OCI-LY1 (cell line): ENCODE measurements around the gene ORC3.

Source experiments
- H2AFZ ChIP-seq: fragments of 200-600 bp; sonication (generic), shearing (Covaris generic); 2 replicates; pipeline ENCODE4 v1.6.0; 2014; ENCODE audit warnings: antibody characterized with exemption, mild to moderate bottlenecking, low read length
- H3F3A ChIP-seq: fragments of 200-600 bp; sonication (generic), shearing (Covaris generic); 2 replicates; pipeline ENCODE4 v1.6.0; 2014; ENCODE audit warnings: mild to moderate bottlenecking, antibody characterized with exemption, low read length, moderate library complexity; ENCODE audit not compliant: insufficient read depth
- H3K27ac ChIP-seq: fragments of 200-600 bp; sonication (generic); 2 replicates; pipeline ENCODE4 v1.5.1; 2014; ENCODE audit warnings: low read length, mixed run types, mild to moderate bottlenecking, low read depth; ENCODE audit not compliant: poor library complexity, severe bottlenecking
- H3K27me3 ChIP-seq: fragments of 200-600 bp; sonication (generic); 2 replicates; pipeline ENCODE4 v1.6.0; 2014; ENCODE audit warnings: antibody characterized with exemption, mild to moderate bottlenecking, low read length, moderate library complexity; ENCODE audit not compliant: insufficient read depth
- H3K36me3 ChIP-seq: fragments of 200-600 bp; sonication (generic); 2 replicates; pipeline ENCODE4 v1.6.1; 2014; ENCODE audit warnings: mild to moderate bottlenecking, antibody characterized with exemption, low read length, moderate library complexity, mixed read lengths; ENCODE audit not compliant: insufficient read depth
- H3K4me1 ChIP-seq: fragments of 200-600 bp; sonication (generic); 2 replicates; pipeline ENCODE4 v1.5.1; 2014; ENCODE audit warnings: mild to moderate bottlenecking, low read length, moderate library complexity; ENCODE audit not compliant: insufficient read depth, severe bottlenecking
- H3K4me2 ChIP-seq: fragments of 200-600 bp; sonication (generic), shearing (Covaris generic); 2 replicates; pipeline ENCODE4 v1.6.1; 2014; ENCODE audit warnings: low read length
- H3K4me3 ChIP-seq: fragments of 200-600 bp; sonication (generic); 2 replicates; pipeline ENCODE4 v1.5.1; 2014; ENCODE audit warnings: low read length, low read depth, mild to moderate bottlenecking, mixed read lengths; ENCODE audit not compliant: poor library complexity, severe bottlenecking
- H3K79me2 ChIP-seq: fragments of 200-600 bp; shearing (Covaris generic); 2 replicates; pipeline ENCODE4 v1.6.1; 2016; ENCODE audit warnings: mixed run types, low read length, mixed read lengths; ENCODE audit not compliant: insufficient read depth
- H3K9ac ChIP-seq: fragments of 200-600 bp; sonication (generic), shearing (Covaris generic); 2 replicates; pipeline ENCODE4 v1.6.1; 2014; ENCODE audit warnings: mild to moderate bottlenecking, low read length, mixed read lengths
- H3K9me2 ChIP-seq: fragments of 200-600 bp; sonication (generic), shearing (Covaris generic); 2 replicates; pipeline ENCODE4 v1.6.1; 2014; ENCODE audit warnings: low read depth, mild to moderate bottlenecking, low read length, mixed read lengths
- H3K9me3 ChIP-seq: fragments of 200-600 bp; shearing (Covaris generic); 2 replicates; pipeline ENCODE4 v1.6.1; 2014; ENCODE audit warnings: low read length, mixed read lengths
- H4K20me1 ChIP-seq: fragments of 200-600 bp; sonication (generic), shearing (Covaris generic); 2 replicates; pipeline ENCODE4 v1.6.0; 2016; ENCODE audit warnings: mild to moderate bottlenecking, low read length; ENCODE audit not compliant: insufficient read depth
- CTCF ChIP-seq: fragments of 200-600 bp; sonication (generic), shearing (Covaris generic); IDR thresholded peaks from 2 replicates; pipeline ENCODE4 v1.5.1; 2017; ENCODE audit warnings: mild to moderate bottlenecking, antibody characterized with exemption, low read length, moderate library complexity, mixed read lengths
- EZH2 ChIP-seq: fragments of 200-600 bp; sonication (generic), shearing (Covaris generic); IDR thresholded peaks from 2 replicates; pipeline ENCODE4 v1.8.0; 2017; ENCODE audit warnings: borderline replicate concordance, mixed run types, mild to moderate bottlenecking, antibody characterized with exemption, low read length, moderate library complexity, mixed read lengths

The ORC3 gene

GRCh38 chr6:87664921-87665485, 75.1 kb downstream of the ORC3 start:
- Histone ChIP-seq H2AFZ (no peak overlapping the region), H3K9me2 (no peaks in the 10 kb centered on the region), H3K27ac (no peak overlapping the region), H4K20me1 (no peaks in the 10 kb centered on the region), H3K27me3 (no peaks in the 10 kb centered on the region), H3K4me3 (no peak overlapping the region), H3F3A (peaks cover 4% of the 10 kb centered on the region; the same call in 1 of the 2 replicates), H3K9me3 (no peaks in the 10 kb centered on the region), H3K9ac (no peak overlapping the region), H3K79me2 (no peaks in the 10 kb centered on the region), H3K36me3 (peaks cover 39% of the 10 kb centered on the region), H3K4me1 (no peaks in the 10 kb centered on the region), H3K4me2 (no peak overlapping the region)
- TF ChIP-seq EZH2 (no peak), CTCF (no peak)

GRCh38 chr6:87667032-87667431, 77.1 kb downstream of the ORC3 start:
- no peaks in the 10 kb centered on the region for H3K79me2 ChIP-seq
- no peak overlapping the region for H2AFZ ChIP-seq
- no peaks in the 10 kb centered on the region for H3K27me3 ChIP-seq
- H3K4me2 ChIP-seq, result no peak overlapping the region
- no peak overlapping the region for H3K27ac ChIP-seq
- TF ChIP-seq EZH2, result no peak
- no peak for TF ChIP-seq CTCF
- no peak overlapping the region for H3K9ac ChIP-seq
- H3K4me3 ChIP-seq, result no peak overlapping the region
- no peaks in the 10 kb centered on the region for H3K9me2 ChIP-seq
- H4K20me1 ChIP-seq, result no peaks in the 10 kb centered on the region
- H3K4me1 ChIP-seq, result no peaks in the 10 kb centered on the region
- no peaks in the 10 kb centered on the region for H3K9me3 ChIP-seq
- peaks cover 52% of the 10 kb centered on the region for H3K36me3 ChIP-seq
- peaks cover 4% of the 10 kb centered on the region; the same call in 1 of the 2 replicates for H3F3A ChIP-seq

GRCh38 chr6:87668013-87668412, 78.1 kb downstream of the ORC3 start:
- H3K27me3 ChIP-seq, result no peaks in the 10 kb centered on the region
- no peaks in the 10 kb centered on the region for H3K9me3 ChIP-seq
- TF ChIP-seq CTCF (no peak), EZH2 (no peak)
- H3K4me2 ChIP-seq, result no peak overlapping the region
- H4K20me1 ChIP-seq, result no peaks in the 10 kb centered on the region
- H3K79me2 ChIP-seq, result no peaks in the 10 kb centered on the region
- no peak overlapping the region for H3K9ac ChIP-seq
- no peaks in the 10 kb centered on the region for H3K4me1 ChIP-seq
- no peak overlapping the region for H2AFZ ChIP-seq
- H3F3A ChIP-seq, result peaks cover 4% of the 10 kb centered on the region; the same call in 1 of the 2 replicates
- H3K27ac ChIP-seq, result no peak overlapping the region
- H3K36me3 ChIP-seq, result peaks cover 62% of the 10 kb centered on the region
- H3K9me2 ChIP-seq, result no peaks in the 10 kb centered on the region
- no peak overlapping the region for H3K4me3 ChIP-seq
